C4-2B (cell line): ENCODE results near the gene SP5.

Experiments used
- H3K27ac ChIP-seq: fragments of 450-650 bp; 2 replicates; pipeline ENCODE4 v1.5.1; 2017
- ZFX ChIP-seq: fragments of 450-650 bp; IDR thresholded peaks from 2 replicates; pipeline ENCODE4 v1.6.1; 2017
- TF ChIP-seq, protein P1 (sequence below): fragments of 450-650 bp; conservative IDR thresholded peaks from 2 replicates; pipeline ENCODE4 v1.5.1; 2017; ENCODE audit warnings: mild to moderate bottlenecking

Gene SP5

GRCh38 chr2:170696948-170697347, 18.2 kb upstream of the SP5 start:
- no peak overlapping the region for H3K27ac ChIP-seq
- TF ChIP-seq, protein P1, sequence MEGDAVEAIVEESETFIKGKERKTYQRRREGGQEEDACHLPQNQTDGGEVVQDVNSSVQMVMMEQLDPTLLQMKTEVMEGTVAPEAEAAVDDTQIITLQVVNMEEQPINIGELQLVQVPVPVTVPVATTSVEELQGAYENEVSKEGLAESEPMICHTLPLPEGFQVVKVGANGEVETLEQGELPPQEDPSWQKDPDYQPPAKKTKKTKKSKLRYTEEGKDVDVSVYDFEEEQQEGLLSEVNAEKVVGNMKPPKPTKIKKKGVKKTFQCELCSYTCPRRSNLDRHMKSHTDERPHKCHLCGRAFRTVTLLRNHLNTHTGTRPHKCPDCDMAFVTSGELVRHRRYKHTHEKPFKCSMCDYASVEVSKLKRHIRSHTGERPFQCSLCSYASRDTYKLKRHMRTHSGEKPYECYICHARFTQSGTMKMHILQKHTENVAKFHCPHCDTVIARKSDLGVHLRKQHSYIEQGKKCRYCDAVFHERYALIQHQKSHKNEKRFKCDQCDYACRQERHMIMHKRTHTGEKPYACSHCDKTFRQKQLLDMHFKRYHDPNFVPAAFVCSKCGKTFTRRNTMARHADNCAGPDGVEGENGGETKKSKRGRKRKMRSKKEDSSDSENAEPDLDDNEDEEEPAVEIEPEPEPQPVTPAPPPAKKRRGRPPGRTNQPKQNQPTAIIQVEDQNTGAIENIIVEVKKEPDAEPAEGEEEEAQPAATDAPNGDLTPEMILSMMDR = no peak
- TF ChIP-seq ZFX = no peak

- H3K27ac ChIP-seq = no peak overlapping the region
- TF ChIP-seq ZFX = no peak
- TF ChIP-seq, protein P1 = no peak
Measured at GRCh38 chr2:170701011-170701410, 14.1 kb upstream of the SP5 start.

- TF ChIP-seq, protein P1 = no peak
- no peak for TF ChIP-seq ZFX
- H3K27ac ChIP-seq = no peak overlapping the region
Measured at GRCh38 chr2:170703776-170704476, 11.2 kb upstream of the SP5 start.

DNA sequence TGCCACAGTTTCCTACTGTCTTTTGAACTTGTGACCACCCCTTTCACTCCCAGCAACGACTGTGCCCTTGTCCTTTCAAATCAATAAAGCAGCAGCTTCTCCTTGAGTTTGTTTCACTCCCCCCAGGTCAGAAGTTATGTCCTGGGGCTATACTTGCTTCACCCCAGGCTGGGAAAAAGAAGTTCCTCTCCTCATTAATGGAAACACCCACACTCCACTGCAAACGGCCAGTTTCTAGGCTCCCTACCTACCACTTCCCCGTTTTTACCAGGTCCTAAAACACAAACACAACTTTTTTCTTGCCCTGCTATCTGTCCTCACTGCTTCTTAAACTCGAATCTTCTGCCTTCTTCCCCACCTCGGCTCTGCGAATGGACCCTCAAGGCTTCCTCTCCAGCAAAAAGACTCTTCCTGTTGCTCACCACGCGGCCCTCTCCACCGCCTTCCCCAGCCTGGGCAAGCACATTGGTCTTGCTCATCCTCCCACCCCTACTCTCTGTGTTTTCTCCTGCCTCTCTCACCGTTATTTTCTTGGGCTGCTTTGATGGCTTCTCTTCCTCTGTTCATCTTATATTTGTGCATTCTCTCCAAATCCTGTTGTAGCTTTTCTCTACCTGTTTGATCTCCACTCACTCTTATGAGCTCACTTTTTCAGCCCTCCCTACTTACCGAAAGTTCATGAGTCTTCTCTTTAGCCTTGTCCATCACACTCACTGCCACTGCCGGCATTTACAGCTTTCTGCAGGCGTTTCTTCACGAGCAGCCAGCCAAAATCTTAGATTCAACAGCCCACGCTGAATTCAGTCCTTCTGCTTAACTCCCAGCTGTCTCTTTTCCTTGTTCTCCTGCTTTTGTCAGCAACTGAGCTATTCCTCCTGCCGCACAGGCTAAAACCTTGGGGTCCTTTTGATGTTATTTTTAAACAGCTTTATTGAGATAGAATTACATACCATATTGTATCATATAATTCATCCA, 7.0 kb upstream of the SP5 start:
- no peak overlapping the region for H3K27ac ChIP-seq

GRCh38 chr2:170710609-170710979, 4.5 kb upstream of the SP5 start:
- H3K27ac ChIP-seq = no peak overlapping the region
- no peak for TF ChIP-seq ZFX
- TF ChIP-seq, protein P1 = no peak

More for the DNA sequence above, 7.0 kb upstream of the SP5 start:
- TF ChIP-seq ZFX = no peak
- TF ChIP-seq, protein P1 = no peak

DNA sequence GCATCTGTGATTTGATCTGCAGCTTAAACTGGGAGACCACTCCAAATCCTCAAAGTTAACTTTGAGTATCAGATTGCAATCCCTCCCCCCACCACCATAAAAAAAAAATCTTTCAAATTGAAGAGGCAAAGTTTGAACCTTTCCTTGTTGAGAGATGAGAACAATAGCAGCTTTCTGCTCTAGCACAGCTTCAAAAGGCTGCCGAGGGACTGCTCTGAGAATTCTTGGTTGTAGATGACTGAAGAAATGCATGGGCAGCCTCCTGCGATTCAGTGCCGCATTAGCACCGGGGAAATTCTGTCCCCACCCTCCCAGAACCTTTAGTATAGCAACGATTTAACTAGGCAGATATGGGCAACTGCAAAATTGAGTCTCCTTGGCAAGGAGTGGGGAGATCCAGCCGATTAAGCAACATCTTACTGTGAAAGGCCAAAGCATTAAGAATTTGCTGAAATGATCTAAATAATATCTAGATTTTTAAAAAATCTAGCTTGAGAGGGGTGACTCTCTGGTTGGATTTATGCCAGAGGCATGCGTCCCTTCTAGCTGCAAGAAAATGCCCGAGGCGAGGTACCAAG, 3.9 kb upstream of the SP5 start:
- TF ChIP-seq, protein P1 = no peak
- no peak for TF ChIP-seq ZFX
- H3K27ac ChIP-seq = no peak overlapping the region
